GM19455 (cell line): ENCODE results near the gene PJVK.
A peak's percentile ranks its signal among the peaks of the same experiment; 100 is the strongest.

Source experiments
- ATAC-seq: cut with Tn5 transposase; IDR thresholded peaks from one replicate; pipeline ENCODE4 v1.9.1; 2021; ENCODE audit not compliant: unreplicated experiment

Gene PJVK

DNA sequence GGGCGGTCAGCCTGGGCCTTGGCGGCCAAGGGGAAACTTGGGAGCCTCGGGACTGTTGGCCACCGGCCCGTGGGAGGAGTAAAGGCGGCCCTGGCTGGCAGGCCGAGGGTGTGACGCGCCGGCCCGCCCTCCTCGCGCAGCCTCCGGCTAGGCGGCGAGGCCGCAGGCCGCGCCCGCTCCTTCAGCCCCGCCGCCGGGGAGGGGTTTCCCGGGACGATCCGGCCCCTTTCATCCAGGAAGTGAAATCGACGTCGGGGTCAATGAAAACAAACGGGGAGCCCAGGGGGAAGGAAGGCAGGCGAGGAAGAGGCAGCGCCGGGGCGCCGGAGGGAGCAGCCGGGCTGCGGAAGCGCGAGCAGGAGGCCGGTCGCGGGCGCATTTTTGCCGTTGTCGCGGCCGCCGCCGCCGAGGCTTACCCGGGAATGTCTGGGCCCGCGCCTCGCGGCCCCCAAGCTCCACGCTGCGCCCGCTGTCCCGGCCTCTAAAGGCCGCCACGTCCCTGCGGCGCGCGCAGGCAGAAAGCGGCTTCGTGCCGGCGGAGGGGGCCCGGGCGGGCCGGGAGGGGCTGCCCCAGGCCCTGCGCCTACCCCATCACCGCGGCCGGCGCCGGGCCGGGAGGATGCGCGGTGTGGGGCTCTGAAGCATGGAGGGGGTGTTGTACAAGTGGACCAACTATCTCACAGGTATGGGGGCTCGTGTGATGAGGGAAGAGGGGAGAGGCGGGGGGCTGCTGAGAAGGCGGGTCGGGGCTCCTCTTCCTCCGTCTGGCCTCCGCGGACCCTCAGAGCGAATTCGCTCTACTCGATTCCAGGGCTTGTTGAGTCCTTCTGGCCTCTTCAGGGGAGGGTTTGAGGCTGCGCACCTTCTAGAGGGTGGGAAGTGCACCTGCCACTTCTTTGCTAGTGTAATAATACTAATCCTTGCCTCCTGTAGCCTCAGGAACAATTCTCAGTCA, 29.3 kb downstream of the PJVK start, which contains the start of gene PLEKHA3:
Gene PLEKHA3, plus strand, starts transcription at position 231 of the 955 bp plus-strand sequence. Its CDS starts 413 bp downstream, at position 644.
- ATAC-seq: peak; percentile 72

DNA sequence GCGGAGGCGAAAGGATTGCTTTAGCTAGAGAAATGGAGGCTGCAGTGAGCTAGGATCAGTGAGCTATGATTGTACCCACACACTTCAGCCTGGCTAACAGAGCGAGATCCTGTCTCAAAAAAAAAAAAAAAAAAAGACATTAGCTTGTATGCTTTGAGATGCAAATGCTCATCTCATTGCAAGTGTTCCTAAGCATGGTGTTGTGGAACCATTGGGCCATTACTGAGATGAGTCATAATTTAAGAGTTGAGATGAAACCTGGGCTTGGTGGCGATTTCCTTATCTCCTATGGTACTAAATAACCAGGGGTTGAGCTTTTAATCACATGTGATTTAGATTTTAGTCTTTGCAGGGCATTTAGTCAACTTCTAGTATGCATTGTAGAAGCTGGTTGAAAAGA, 31.3 kb downstream of the PJVK start:
- no peak for ATAC-seq

DNA sequence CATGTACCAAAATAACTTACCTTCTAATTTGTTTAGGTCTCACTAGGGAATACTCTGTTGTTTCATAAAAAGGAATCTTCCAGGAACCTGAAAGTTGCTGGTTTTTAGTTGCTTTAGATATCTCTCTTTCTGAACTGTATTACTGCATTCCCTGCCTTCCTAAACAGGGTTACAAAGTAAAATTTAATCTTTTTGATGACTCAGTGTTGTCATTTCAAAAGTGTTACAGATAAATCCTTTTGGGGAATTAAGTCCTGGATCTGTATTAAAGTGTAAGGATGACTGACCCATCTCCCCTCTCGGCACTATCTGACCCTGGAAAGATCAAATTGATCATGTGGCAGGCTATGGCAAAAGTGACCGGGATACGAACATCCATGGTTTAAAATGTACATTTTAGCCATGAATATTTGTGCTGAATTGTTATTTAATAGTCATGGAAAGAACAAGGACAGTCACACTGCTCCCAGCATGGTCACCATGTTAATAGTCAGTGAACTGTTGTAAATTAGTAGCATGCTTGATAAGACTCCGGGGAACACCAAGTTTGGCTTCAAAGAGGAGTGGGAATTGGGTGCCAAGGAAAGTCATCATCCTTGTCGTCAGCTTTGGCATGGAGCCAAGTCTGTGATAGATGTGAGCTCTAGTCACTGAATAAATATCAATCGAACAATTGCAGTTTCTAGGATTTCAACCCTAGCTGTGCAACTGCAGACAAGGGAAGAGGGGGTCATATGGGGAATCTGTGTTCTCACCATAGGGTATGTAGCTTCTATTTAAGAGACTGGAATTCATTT, 33.3 kb downstream of the PJVK start:
- ATAC-seq: no peak

DNA sequence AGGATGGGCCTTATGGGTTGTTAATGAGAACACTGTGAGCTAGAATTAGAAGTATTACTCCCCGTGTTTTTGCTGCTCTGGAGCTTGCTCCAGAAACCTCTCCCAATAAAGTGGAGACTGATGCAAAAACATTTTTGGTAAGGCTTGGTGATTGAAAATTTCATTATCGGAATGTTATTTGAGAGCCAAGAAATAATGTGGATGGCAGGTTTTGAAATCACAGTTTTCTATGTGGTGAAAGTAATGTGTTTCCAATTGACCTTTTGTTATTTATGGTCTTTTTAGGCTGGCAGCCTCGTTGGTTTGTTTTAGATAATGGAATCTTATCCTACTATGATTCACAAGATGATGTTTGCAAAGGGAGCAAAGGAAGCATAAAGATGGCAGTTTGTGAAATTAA, 34.2 kb downstream of the PJVK start:
- no peak for ATAC-seq

DNA sequence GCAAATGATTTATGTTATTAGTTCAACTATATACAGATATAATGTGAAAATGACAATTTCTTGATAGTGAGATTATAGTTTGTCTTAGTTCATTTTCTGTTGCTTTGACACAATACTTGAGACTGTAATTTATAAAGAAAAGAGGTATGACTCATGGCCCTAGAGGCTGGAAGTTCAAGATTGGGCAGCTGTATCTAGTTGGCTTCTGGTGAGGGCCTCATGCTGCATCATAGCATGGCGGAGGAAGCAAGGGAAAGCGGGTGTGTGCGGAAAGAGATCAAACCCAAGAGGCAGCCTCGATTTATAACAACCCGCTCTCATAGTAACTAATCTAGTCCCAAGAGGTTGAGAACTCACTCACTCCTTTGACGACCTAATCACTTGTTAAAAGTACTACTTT, 40.4 kb downstream of the PJVK start:
- no peak for ATAC-seq

DNA sequence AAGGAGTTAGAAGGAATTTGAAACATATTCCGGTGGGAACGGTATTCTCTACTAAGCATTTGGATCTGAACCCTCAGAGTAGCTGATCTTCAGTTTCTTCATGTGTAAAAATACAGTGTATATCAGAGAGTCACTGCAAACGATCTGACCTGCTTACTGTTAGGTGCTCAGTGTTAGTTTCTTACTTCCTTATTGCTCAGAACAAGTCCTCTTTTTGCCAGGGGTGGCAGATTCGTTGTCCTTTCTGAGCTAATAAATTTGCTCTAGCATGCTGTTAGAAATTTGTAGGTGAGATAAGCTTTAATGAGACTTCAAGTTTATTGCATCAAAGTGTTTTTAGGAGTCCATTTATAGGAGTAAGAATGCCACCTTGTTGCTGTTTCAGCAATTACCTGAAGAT, 44.9 kb downstream of the PJVK start:
- ATAC-seq: no peak

DNA sequence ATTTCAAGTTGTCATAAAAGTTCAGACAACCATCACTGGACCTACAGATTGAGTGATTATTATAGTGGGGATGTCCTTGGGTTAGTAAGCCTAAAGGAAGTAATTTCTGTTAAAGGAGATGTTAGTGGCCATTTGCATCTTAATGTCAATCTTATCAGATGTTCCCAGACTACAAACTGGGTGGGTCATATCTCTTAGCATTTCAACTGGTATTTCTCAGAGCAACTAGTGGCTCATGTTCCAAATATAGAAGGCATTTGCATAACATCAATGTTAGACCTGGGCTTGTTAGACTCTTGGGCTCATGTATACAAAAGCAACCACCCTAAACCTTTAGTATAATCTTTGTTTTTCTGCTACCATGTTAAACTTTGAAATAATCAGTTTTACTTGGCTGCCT, 47.0 kb downstream of the PJVK start:
- ATAC-seq: no peak

DNA sequence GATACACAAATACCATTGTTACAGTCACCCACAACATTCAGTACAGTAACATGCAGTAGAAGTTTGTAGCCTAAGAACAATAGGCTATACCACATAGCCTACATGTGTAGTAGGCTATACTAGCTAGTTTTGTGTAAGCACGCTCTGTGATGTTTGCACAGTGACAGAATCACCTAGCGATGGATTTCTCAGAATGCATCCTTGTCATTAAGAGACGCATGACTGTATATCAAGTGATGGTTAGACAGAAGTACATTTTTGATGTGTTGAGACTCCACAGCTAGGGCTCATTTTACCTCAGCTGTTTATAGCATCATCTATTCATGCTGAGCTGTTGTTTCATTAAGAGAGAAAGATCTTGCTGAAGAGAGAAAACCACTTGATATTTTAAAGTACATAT, 48.5 kb downstream of the PJVK start:
- ATAC-seq: no peak

DNA sequence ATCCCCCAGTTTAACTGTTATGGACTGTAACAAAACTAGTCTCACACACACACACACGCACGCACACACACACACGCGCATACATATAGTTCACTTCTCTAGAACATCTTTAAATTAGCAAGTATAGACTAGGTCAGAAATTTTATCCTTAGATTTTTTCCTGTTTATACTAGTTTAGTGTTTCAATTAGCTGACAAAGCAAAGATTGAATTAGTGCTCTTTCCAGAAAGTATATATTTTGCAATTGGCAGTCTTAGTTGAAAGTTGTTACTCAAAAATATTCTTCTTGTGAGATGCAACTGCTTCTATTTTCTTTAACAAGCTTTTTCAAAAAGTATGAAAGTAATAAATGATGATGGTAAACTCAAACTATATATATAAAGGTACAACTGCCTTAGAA, 51.6 kb downstream of the PJVK start:
- no peak for ATAC-seq

DNA sequence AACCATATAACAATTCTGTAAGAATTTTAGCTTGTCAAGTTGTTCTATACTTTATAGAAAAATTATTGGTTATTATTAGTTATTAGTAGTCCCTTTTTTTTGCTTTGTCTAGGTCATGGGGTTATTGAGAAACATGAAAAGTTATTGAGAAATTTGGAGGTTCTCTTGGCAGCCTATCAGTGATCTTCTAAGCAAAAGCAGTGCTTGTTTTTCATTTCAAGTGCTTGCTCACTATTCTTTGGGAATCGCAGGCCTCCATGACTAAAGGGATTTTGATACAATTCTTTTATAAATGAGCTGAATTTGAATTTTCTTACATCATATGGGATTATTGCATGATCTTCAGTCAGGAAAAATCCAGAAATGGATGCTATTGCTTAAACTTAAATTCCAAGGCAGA, 54.9 kb downstream of the PJVK start:
- ATAC-seq: no peak

DNA sequence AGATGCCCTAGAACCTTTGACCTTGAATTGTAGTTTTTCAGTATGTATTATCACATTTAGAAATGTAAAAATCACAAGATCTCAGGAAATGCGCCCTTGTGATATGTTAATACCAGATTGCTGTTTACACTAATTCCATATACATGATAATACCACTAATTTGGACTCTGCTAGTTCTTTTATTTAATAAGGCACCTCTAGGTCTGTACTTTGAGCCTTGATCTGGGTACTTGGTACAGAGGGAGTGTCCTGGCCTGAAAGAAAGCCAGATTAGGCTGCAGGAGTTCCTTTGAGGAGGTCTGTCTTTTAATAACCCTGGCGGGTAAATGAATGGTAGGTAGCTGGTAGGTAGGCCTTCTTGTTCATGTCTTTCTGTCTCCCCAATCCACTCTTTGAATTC, 55.3 kb downstream of the PJVK start:
- no peak for ATAC-seq

DNA sequence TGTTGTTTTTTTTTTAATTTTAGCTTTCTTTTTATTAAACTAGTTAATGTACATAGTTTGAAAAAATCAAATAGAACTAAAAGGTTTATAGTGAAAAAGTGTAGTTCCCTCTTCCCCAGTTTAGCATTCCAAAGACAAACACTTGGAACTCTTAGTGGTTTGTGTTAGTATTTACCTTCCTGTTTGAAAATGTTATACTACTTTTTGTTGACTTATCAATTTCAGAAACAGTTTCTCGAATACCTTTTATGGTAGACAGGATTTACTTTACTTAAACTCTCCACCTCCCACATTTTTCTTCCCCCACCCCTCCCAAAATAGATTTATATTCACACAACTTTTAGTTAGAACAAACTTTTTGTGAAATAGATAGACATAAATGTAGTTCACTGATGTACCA, 55.8 kb downstream of the PJVK start:
- no peak for ATAC-seq

DNA sequence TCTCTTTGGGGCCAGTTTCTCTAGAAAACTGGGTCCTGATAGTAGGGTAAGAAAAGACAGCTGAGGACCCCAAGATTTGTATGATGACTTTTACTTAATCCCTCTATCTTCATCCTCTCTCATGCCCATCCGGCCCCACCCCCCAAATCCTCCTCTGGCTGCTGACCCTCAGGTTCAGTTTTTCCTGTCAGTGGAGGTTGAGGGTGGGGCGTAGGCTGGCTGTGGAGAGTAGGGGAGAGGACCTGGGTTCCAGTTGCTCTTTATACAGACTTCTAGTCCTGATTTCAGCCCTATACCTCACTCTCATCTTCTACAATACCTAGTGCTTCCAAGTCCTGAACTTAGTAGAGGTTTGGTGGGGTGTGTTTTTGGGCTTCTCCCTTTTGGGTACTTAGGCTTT, 57.5 kb downstream of the PJVK start:
- ATAC-seq: no peak

DNA sequence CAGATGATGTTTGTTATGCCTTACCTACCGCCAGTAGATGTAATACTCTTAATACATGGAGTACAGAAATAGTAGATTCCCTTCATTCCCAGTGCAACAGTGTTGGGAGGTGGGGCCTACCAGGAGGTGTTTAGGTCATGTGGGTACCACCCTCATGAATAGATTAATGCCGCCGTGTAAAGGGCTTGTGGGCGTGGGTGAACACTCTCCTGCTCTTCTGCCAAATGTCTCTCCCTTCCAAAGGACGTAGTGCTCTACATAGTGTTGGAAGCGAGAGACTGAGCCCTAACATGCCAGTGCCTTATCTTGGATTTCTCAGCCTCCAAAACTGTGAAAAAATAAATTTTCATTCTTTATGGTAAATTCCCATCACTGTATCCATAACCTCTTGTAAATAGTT, 59.2 kb downstream of the PJVK start:
- ATAC-seq: no peak
